ENCODE results near the gene HSP90AA1.

GRCh38 chr14:102034301-102034700 is 52.5 kb downstream of the HSP90AA1 start:
- TF ChIP-seq CTCF (IDR thresholded peaks at IDR 0.05) = no peak
- no peak for TF ChIP-seq POLR2A (IDR thresholded peaks at IDR 0.05)

Data from esophagus squamous epithelium (tissue), 4 donors.